ENCODE results near the gene ZNF670. TPM values are rescaled to one million over a fixed set of nuclear protein-coding genes. Genes with fewer than 3 reads are reported as not detected.

ZNF670 gene
- total RNA-seq, result 1.1 and 2.0 TPM in 2 replicates

GRCh38 chr1:247078258-247079140 is at the start of gene ZNF670:
ZNF670 (minus strand) TSS chr1:247078811; CDS start chr1:247078596, 215 bp downstream.

GRCh38 chr1:247103859-247104591 is 25.4 kb upstream of the ZNF670 start, which contains the start of gene ZNF669:
ZNF669 (minus strand) TSS chr1:247104356; CDS start chr1:247104199, 157 bp downstream.

Other genes starting within 250 kb of the ZNF670 start
- 13.4 and 14.9 TPM in 2 replicates for gene AHCTF1, start 146.9 kb downstream of the ZNF670 start, total RNA-seq
- 1.1 and 1.3 TPM in 2 replicates for gene ZNF695, start 70.8 kb downstream of the ZNF670 start, total RNA-seq
- 7.5 and 11.7 TPM in 2 replicates for gene ZNF669, start 25.5 kb upstream of the ZNF670 start, total RNA-seq
- gene ZNF124, start 93.2 kb upstream of the ZNF670 start, total RNA-seq, result 24.7 and 35.1 TPM in 2 replicates
- gene VN1R5, start 177.3 kb upstream of the ZNF670 start, total RNA-seq, result not detected in 2 replicates

All from bronchial smooth muscle cell (primary cell).